Measurements from ENCODE around the gene TIMM22.
"Not testable (repeated sequence)": the region's sequence is repeated elsewhere in the genome, so short reads cannot be mapped to it uniquely, and the experiment has no call there.

- not testable (repeated sequence) for TF ChIP-seq POLR2AphosphoS5 (IDR thresholded peaks at IDR 0.05; ENCODE audit: borderline replicate concordance, low read depth, low read length); EZH2 (IDR thresholded peaks at IDR 0.05); FOXP2 (optimal IDR thresholded peaks at IDR 0.05; ENCODE audit: control extremely low read depth, extremely low read length, insufficient read depth)
Measured at GRCh38 chr17:974778-975177, 22.2 kb upstream of the TIMM22 start.
